Mucosa of descending colon (tissue), 3 donors: ENCODE data around the gene SCCPDH. TPM values are rescaled to one million over a fixed set of nuclear protein-coding genes. Genes with fewer than 3 reads are reported as not detected.
"Not testable (repeated sequence)": the region's sequence is repeated elsewhere in the genome, so short reads cannot be mapped to it uniquely, and the experiment has no call there.

Source experiments
- ATAC-seq: fragments of 200-7000 bp; cut with Tn5 transposase; one replicate; pipeline ENCODE4 v1.9.1; 2020; ENCODE audit warnings: mild to moderate bottlenecking, moderate library complexity
- DNase-seq, 3 donors: peaks; one replicate each; pipeline ENCODE4 v3.0.0-alpha.2; 2020
- H3K36me3 ChIP-seq: fragments of 200-600 bp; one replicate; pipeline ENCODE4 v1.8.0; 2021; ENCODE audit warnings: low read depth, mild to moderate bottlenecking
- H3K4me1 ChIP-seq: fragments of 200-600 bp; one replicate; pipeline ENCODE4 v1.8.0; 2021; ENCODE audit warnings: low read depth, mild to moderate bottlenecking
- H3K4me3 ChIP-seq: fragments of 200-600 bp; one replicate; pipeline ENCODE4 v1.8.0; 2021; ENCODE audit warnings: mild to moderate bottlenecking
- H3K9me3 ChIP-seq: fragments of 200-600 bp; one replicate; pipeline ENCODE4 v1.8.0; 2021; ENCODE audit warnings: mild to moderate bottlenecking
- CTCF ChIP-seq: fragments of 200-600 bp; IDR thresholded peaks from one replicate; pipeline ENCODE4 v1.8.0; 2022; ENCODE audit warnings: antibody characterized with exemption, mild to moderate bottlenecking
- intact Hi-C, 2 donors: fragments of 100-400 bp; cut with DNase I in 1 of 2; cut with micrococcal nuclease in 1 of 2; formaldehyde crosslinking; loops; one replicate each; pipeline versions ENCODE4 v1.11.0 to v1.11.1; 2022; cut with DNase I, micrococcal nuclease
- total RNA-seq, 3 donors: library from RNA; stranded (reverse); fragmentation: NEBNext Ultra II Directional in 2 of 3; extraction: Animal tissue kit (Norgen Biotek cat#: 25700) in 2 of 3; gene quantifications; one replicate each; pipeline versions ENCODE4 v1.2.1 to v1.2.4, GENCODE V29; 2021 to 2023
- donor health status: DM: no; HTN: no; CAD: no; lungs with moderate emphysema.
- donor health status: DM: no; HTN: no; CAD: no.
- donor health status: DM: no; HTN: yes; CAD: no.

SCCPDH gene
- total RNA-seq, 3 donors from 2014 or later, result 15.5 to 31.5 (median 27.5) TPM

- no peak overlapping the region for H3K4me3 ChIP-seq
- ATAC-seq, result peak; percentile 24
- intact Hi-C loops, result no loop called here
- peaks cover 5% of the 10 kb centered on the region for H3K4me1 ChIP-seq
- no peak for DNase-seq
- H3K9me3 ChIP-seq, result no peaks in the 10 kb centered on the region
- no peaks in the 10 kb centered on the region for H3K36me3 ChIP-seq
- TF ChIP-seq CTCF, result no peak
Measured at GRCh38 chr1:246690100-246690499, 34.1 kb upstream of the SCCPDH start.

DNA sequence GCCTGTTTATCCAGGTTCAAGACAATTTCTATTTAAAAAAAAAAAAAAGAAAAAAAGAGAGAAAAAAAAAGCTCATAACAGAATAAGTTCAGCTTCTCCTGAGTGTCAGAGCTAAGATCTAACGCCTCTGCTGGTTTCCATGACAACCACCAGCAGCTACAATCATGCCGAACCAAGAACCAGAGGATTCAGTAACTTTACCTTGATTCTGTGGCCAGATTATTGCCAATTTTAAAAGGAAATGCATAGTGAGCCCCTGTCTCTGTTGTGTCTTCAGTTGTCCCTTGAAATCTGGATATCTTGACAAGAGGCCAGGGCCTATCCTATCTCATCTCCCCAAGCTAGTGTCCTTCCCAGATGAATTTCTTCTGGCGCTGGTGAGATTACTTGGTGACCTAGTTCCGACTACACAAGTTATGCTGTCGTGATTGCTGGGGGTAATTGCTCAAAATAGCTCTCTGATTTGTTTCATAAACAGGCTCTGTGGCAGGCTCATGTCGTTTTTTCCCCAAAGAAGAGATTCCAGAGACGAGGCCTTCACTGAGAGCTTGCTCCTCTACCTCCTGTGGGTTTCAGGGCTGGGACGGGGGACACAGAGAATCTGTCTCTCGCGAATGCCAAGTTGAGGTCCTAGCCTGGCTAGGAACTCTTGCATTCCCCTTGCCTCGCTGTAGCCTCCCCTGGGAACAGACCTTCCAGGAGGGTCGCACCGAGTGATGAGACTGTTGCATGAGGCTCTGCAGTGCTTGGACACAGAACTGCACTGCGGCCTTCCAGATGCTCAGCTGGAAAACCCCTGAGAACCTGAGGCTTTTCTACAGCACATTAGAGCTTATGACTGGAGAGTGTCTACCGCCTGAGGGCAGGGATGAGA lies 32.4 kb upstream of the SCCPDH start:
- no peaks in the 10 kb centered on the region for H3K9me3 ChIP-seq
- H3K4me1 ChIP-seq, result peaks cover 9% of the 10 kb centered on the region
- no peak for ATAC-seq
- no peak overlapping the region for H3K4me3 ChIP-seq
- no peak for DNase-seq
- no peak for TF ChIP-seq CTCF
- no peaks in the 10 kb centered on the region for H3K36me3 ChIP-seq
- intact Hi-C loops, result no loop called here

DNA sequence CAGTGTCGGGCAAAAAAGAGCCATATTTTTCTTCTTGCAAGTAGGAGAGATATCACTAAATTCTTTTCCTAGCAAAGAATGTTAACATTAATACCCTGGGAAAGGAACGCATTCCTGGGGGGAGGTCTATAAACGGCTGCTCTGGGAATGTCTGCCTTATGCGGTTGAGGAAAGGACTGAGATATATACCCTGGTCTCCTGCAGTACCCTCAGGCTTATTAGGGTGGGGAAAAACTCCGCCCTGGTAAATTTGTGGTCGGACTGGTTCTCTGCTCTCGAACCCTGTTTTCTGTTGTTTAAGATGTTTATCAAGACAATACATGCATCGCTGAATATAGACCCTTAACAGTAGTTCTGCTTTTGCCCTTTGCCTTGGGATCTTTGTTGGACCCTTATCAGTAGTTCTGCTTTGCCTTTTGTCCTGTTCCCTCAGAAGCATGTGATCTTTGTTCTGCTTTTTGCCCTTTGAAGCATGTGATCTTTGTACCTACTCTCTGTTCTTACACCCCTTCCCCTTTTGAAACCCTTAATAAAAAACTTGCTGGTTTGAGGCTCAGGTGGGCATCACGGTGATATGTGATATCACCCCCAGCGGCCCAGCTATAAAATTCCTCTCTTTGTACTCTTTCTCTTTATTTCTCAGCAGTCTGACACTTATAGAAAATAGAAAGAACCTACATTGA lies 29.9 kb upstream of the SCCPDH start:
- H3K9me3 ChIP-seq, DNase-seq, intact Hi-C loops, H3K36me3 ChIP-seq, ATAC-seq, H3K4me3 ChIP-seq: not testable (repeated sequence)
- H3K4me1 ChIP-seq, result peaks cover 15% of the 10 kb centered on the region

GRCh38 chr1:246695136-246695535 lies 29.1 kb upstream of the SCCPDH start:
- DNase-seq (no peak), ATAC-seq (no peak)
- intact Hi-C loops, result loop anchor here in 1 of 2 donors (5.0 kb wide), 1 partner anchor 128 kb away; the partner anchor contains the start of genes CNST and TFB2M
- no peaks in the 10 kb centered on the region for H3K36me3 ChIP-seq
- H3K9me3 ChIP-seq, result no peaks in the 10 kb centered on the region
- peaks cover 15% of the 10 kb centered on the region for H3K4me1 ChIP-seq
- no peak for TF ChIP-seq CTCF
- H3K4me3 ChIP-seq, result no peak overlapping the region

- intact Hi-C loops, result loop anchor here in 1 of 2 donors (5.0 kb wide), 1 partner anchor 128 kb away; the partner anchor contains the start of genes CNST and TFB2M
- ATAC-seq (no peak), DNase-seq (no peak)
- Histone ChIP-seq H3K9me3 (no peaks in the 10 kb centered on the region), H3K4me1 (peaks cover 15% of the 10 kb centered on the region), H3K4me3 (no peak overlapping the region), H3K36me3 (no peaks in the 10 kb centered on the region)
- TF ChIP-seq CTCF, result no peak
Measured at GRCh38 chr1:246695666-246696065, 28.5 kb upstream of the SCCPDH start.
